Measurements from ENCODE around the gene RPL37A. TPM values are rescaled to one million over a fixed set of nuclear protein-coding genes. Genes with fewer than 3 reads are reported as not detected.

Gene RPL37A
- total RNA-seq, 1 donor from 2014 or later, result 4,501 TPM

DNA sequence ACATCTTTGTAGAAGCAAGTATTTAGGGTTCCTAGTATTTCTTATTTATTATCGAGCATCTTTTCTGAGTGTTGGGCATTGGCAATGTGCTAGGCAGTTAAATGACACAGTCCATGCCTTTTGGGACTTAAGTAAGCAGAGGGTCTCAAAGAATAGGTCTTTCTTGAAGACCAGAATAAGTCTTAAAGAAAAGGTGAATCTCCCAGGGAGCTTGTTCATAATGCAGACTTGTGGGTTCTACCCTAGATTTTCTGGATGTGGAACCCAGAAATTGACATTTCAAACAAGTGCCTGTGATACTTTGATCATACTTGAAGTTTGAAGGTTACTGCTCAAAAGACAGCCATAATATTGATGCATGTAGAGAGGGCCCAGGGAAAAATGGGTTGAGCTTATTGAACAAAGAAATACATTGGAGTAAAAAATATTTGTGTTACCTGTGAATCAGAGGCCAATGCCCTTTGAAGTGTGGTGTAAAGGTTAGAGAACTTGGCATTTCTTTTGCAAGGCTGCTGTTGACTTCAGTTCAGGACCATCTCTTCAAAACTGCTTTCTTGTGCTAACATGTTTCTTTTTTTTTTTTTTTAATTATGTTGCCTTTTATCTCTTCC, 24.4 kb downstream of the RPL37A start:
- intact Hi-C loops (cut with micrococcal nuclease), result no loop called here
- POLR2A ChIA-PET, result no interaction called here
- H3K4me1 Mint-ChIP-seq, result no peaks in the 10 kb centered on the region
- H3K27ac Mint-ChIP-seq, result no peak overlapping the region
- no peaks in the 10 kb centered on the region for H3K36me3 Mint-ChIP-seq (ENCODE audit: low read depth)
- DNase-seq, result no peak
- no peak for TF ChIP-seq CTCF (IDR thresholded peaks at IDR 0.05)
- H3K9me3 Mint-ChIP-seq, result no peaks in the 10 kb centered on the region
- no peaks in the 10 kb centered on the region for H3K27me3 Mint-ChIP-seq
- no peak overlapping the region for H3K4me3 Mint-ChIP-seq
- CTCF ChIA-PET, result no interaction called here
- no peak for ATAC-seq (ENCODE audit: low read depth)

- H3K4me1 Mint-ChIP-seq, result no peaks in the 10 kb centered on the region
- H3K4me3 Mint-ChIP-seq, result no peak overlapping the region
- no peaks in the 10 kb centered on the region for H3K36me3 Mint-ChIP-seq (ENCODE audit: low read depth)
- intact Hi-C loops (cut with micrococcal nuclease), result no loop called here
- H3K9me3 Mint-ChIP-seq, result no peaks in the 10 kb centered on the region
- H3K27me3 Mint-ChIP-seq, result no peaks in the 10 kb centered on the region
- no peak overlapping the region for H3K27ac Mint-ChIP-seq
- ChIA-PET POLR2A (no interaction called here), CTCF (no interaction called here)
- ATAC-seq (ENCODE audit: low read depth), result no peak
- no peak for DNase-seq
- no peak for TF ChIP-seq CTCF (IDR thresholded peaks at IDR 0.05)
Measured at GRCh38 chr2:216525972-216526371, 27.3 kb downstream of the RPL37A start.

DNA sequence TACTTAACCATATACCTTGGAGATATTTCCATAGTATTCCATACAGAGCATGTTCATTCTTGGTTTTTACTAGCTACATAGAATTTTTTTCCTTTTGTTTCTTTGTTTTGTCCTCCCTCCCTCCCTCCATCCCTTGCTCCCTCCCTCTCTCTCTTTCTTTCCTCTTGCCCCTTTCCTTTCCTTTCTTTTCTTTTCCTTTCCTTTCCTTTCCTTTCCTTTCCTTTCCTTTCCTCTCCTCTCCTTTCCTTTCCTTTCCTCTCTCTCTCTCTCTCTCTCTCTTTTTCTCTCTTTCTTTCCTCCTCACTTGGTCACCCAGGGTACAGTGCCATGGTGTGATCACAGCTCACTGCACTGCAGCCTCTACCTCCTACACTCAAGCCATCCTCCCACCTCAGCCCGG, 28.3 kb downstream of the RPL37A start:
- Mint-ChIP-seq H3K27ac (no peak overlapping the region), H3K4me3 (no peak overlapping the region)
- intact Hi-C loops (cut with micrococcal nuclease), result no loop called here

GRCh38 chr2:216527600-216527999, 29.0 kb downstream of the RPL37A start:
- ChIA-PET POLR2A (no interaction called here), CTCF (no interaction called here)
- no peak for DNase-seq
- Mint-ChIP-seq H3K4me1 (no peaks in the 10 kb centered on the region), H3K36me3 (ENCODE audit: low read depth) (no peaks in the 10 kb centered on the region), H3K9me3 (no peaks in the 10 kb centered on the region), H3K27me3 (peaks cover 3% of the 10 kb centered on the region), H3K4me3 (no peak overlapping the region), H3K27ac (no peak overlapping the region)
- no peak for TF ChIP-seq CTCF (IDR thresholded peaks at IDR 0.05)
- ATAC-seq (ENCODE audit: low read depth), result no peak
- intact Hi-C loops (cut with micrococcal nuclease), result no loop called here

More for the DNA sequence above, 28.3 kb downstream of the RPL37A start:
- no peaks in the 10 kb centered on the region for H3K36me3 Mint-ChIP-seq (ENCODE audit: low read depth)
- DNase-seq, result no peak
- H3K9me3 Mint-ChIP-seq, result no peaks in the 10 kb centered on the region
- ChIA-PET CTCF (no interaction called here), POLR2A (no interaction called here)
- H3K4me1 Mint-ChIP-seq, result no peaks in the 10 kb centered on the region
- TF ChIP-seq CTCF (IDR thresholded peaks at IDR 0.05), result no peak
- no peaks in the 10 kb centered on the region for H3K27me3 Mint-ChIP-seq
- no peak for ATAC-seq (ENCODE audit: low read depth)

- CTCF ChIA-PET, result no interaction called here
- no peak overlapping the region for H3K27ac Mint-ChIP-seq
- POLR2A ChIA-PET, result no interaction called here
- H3K27me3 Mint-ChIP-seq, result peaks cover 9% of the 10 kb centered on the region
- no peaks in the 10 kb centered on the region for H3K9me3 Mint-ChIP-seq
- TF ChIP-seq CTCF (IDR thresholded peaks at IDR 0.05), result no peak
- intact Hi-C loops (cut with micrococcal nuclease), result no loop called here
- no peaks in the 10 kb centered on the region for H3K36me3 Mint-ChIP-seq (ENCODE audit: low read depth)
- no peak overlapping the region for H3K4me3 Mint-ChIP-seq
- DNase-seq, result no peak
- no peak for ATAC-seq (ENCODE audit: low read depth)
- H3K4me1 Mint-ChIP-seq, result no peaks in the 10 kb centered on the region
Measured at GRCh38 chr2:216532562-216532961, 33.9 kb downstream of the RPL37A start.
